Keratinocyte (primary cell): ENCODE results near the gene CCL28. TPM values are rescaled to one million over a fixed set of nuclear protein-coding genes. Genes with fewer than 3 reads are reported as not detected.

Source experiments
- DNase-seq: peaks from one replicate; pipeline ENCODE4 v3.0.0-alpha.2; 2011; ENCODE audit warnings: low read depth, missing footprints, low spot score
- FAIRE-seq: peaks from 2 replicates; lab custom pipeline; 2011; peaks lifted over from hg19 to GRCh38; lab: Jason Lieb, UNC
- H2AFZ ChIP-seq: 2 replicates; pipeline ENCODE4 v1.6.0; 2012; ENCODE audit warnings: low read length, control low read depth, inconsistent platforms; ENCODE audit not compliant: control insufficient read depth
- H3K27ac ChIP-seq: 2 replicates; pipeline ENCODE4 v1.5.1; 2011; ENCODE audit warnings: low read length; ENCODE audit not compliant: control insufficient read depth, insufficient read depth
- H3K27me3 ChIP-seq: 3 replicates; pipeline ENCODE4 v1.6.0; 2011; ENCODE audit warnings: low read length; ENCODE audit not compliant: control insufficient read depth, insufficient read depth; ENCODE audit errors: extremely low read depth
- H3K36me3 ChIP-seq, 2 experiments: 2 replicates in 1 of 2; 3 replicates in 1 of 2; pipeline ENCODE4 v1.5.1; 2011; ENCODE audit warnings: low read length in 2 of 2, mild to moderate bottlenecking in 1 of 2; ENCODE audit not compliant: control insufficient read depth in 2 of 2, insufficient read depth in 2 of 2; ENCODE audit errors: extremely low read depth in 1 of 2
- H3K4me1 ChIP-seq: 3 replicates; pipeline ENCODE4 v1.5.1; 2011; ENCODE audit warnings: low read length; ENCODE audit not compliant: control insufficient read depth, insufficient read depth; ENCODE audit errors: extremely low read depth
- H3K4me2 ChIP-seq: 3 replicates; pipeline ENCODE4 v1.6.0; 2011; ENCODE audit warnings: low read depth, low read length; ENCODE audit not compliant: control insufficient read depth, insufficient read depth; ENCODE audit errors: extremely low read depth
- H3K4me3 ChIP-seq, 3 experiments: fragments of 200-600 bp in 1 of 3; sonication (generic) in 1 of 3; 2 replicates in 2 of 3; 3 replicates in 1 of 3; pipeline ENCODE4 v1.5.1; 2011 to 2016; ENCODE audit warnings: low read length in 3 of 3, mild to moderate bottlenecking in 3 of 3, control low read depth in 2 of 3, inconsistent platforms in 1 of 3, low read depth in 1 of 3, mixed read lengths in 1 of 3, mixed run types in 1 of 3, moderate library complexity in 1 of 3; ENCODE audit not compliant: control insufficient read depth in 2 of 3, insufficient read depth in 2 of 3; ENCODE audit errors: extremely low read depth in 1 of 3
- H3K79me2 ChIP-seq: 2 replicates; pipeline ENCODE4 v1.6.0; 2012; ENCODE audit warnings: low read length; ENCODE audit not compliant: control insufficient read depth, insufficient read depth
- H3K9ac ChIP-seq: 3 replicates; pipeline ENCODE4 v1.6.0; 2011; ENCODE audit warnings: low read length; ENCODE audit not compliant: control insufficient read depth, insufficient read depth; ENCODE audit errors: extremely low read depth
- H3K9me1 ChIP-seq: 3 replicates; pipeline ENCODE4 v1.6.0; 2011; ENCODE audit warnings: low read length; ENCODE audit not compliant: control insufficient read depth, insufficient read depth; ENCODE audit errors: extremely low read depth
- H3K9me3 ChIP-seq: 2 replicates; pipeline ENCODE4 v1.5.1; 2012; ENCODE audit warnings: low read depth, low read length; ENCODE audit not compliant: control insufficient read depth
- H4K20me1 ChIP-seq: 3 replicates; pipeline ENCODE4 v1.6.0; 2011; ENCODE audit warnings: low read length; ENCODE audit not compliant: control insufficient read depth, insufficient read depth; ENCODE audit errors: extremely low read depth
- CTCF ChIP-seq, 3 experiments: IDR thresholded peaks in 1 of 3; conservative IDR thresholded peaks in 1 of 3; optimal IDR thresholded peaks in 1 of 3; 2 replicates in 2 of 3; 3 replicates in 1 of 3; pipeline versions ENCODE3 to v1.5.1; 2011; ENCODE audit warnings: low read length in 3 of 3, mild to moderate bottlenecking in 3 of 3, moderate library complexity in 2 of 3, control low read depth in 1 of 3, inconsistent platforms in 1 of 3; ENCODE audit not compliant: insufficient read depth in 2 of 3; ENCODE audit errors: extremely low read depth in 1 of 3
- EZH2 ChIP-seq: IDR thresholded peaks from one replicate; pipeline ENCODE4 v1.6.1; 2012; ENCODE audit warnings: inconsistent platforms, mild to moderate bottlenecking, low read length, moderate library complexity
- dilution Hi-C: fragments of 300-500 bp; cut with MboI; formaldehyde crosslinking; loops from one replicate; pipeline ENCODE4 v1.7.0; 2020; ENCODE audit warnings: low sequenced_read_pairs; ENCODE audit not compliant: extremely low pct_ligation_motif_present
- polyA plus RNA-seq, 5 experiments: library from polyadenylated mRNA; depleted of rRNA in 3 of 5; stranded (reverse) in 3 of 5; stranded (forward) in 1 of 5; unstranded in 1 of 5; fragments of >200 nt; gene quantifications; 1 replicate in 1 of 5; 2 replicates in 3 of 5; 3 replicates in 1 of 5; pipeline versions ENCODE4 v1.2.1 to v1.2.3, GENCODE V29; 2011 to 2012; ENCODE audit warnings: missing spikeins in 2 of 5, low read depth in 1 of 5, low replicate concordance in 1 of 5

The CCL28 gene
- polyA plus RNA-seq, 1 donor (not counting 4 experiments of a cell fraction or from before 2014, with no cell fraction given): 1.9 TPM

DNA sequence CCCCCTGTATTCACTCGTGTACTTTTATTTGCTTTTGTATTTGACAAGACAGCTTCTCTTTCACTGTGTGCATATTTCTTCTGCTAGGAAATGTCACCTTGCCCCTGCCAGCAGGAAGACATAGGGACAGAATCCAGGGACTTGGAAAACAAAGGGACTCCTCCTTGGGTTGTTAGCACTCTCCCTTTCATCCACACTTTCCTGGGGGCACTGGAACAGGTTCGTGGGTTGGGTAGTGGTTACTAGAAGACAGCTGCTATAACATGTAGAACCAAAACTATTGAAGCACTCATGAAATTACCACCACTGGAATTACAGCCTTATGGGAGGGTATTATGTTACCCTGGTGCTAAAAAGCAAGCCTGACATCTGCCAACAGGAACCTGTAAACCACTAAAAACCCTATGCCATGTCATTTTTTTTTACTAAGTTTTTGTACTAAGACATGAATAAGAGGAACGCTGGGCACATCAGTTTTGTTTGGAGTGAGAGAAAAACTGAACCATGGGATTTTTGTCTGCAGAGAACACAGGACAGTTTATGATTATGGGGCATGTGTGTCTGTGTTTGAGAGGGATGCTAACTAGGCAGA is 4.7 kb upstream of the CCL28 start:
- Histone ChIP-seq H3K9me3 (no peaks in the 10 kb centered on the region), H3K9me1 (no peaks in the 10 kb centered on the region), H3K79me2 (no peaks in the 10 kb centered on the region), H2AFZ (no peak overlapping the region), H3K27me3 (no peaks in the 10 kb centered on the region), H4K20me1 (no peaks in the 10 kb centered on the region), H3K4me2 (no peak overlapping the region), H3K36me3 (no peaks in the 10 kb centered on the region), H3K4me3 (no peak overlapping the region), H3K9ac (no peak overlapping the region), H3K27ac (no peak overlapping the region), H3K4me1 (peaks cover 5% of the 10 kb centered on the region)
- TF ChIP-seq EZH2: no peak
- no peak for TF ChIP-seq CTCF (optimal IDR thresholded peaks at IDR 0.05 in 1 of 3, IDR thresholded peaks at IDR 0.05 in 1 of 3, conservative IDR thresholded peaks at IDR 0.05 in 1 of 3; ENCODE audit: extremely low read depth in 1 of 3, insufficient read depth in 2 of 3, low read length in 3 of 3)
- dilution Hi-C loops: no loop called here
- FAIRE-seq (no peak), DNase-seq (no peak)

DNA sequence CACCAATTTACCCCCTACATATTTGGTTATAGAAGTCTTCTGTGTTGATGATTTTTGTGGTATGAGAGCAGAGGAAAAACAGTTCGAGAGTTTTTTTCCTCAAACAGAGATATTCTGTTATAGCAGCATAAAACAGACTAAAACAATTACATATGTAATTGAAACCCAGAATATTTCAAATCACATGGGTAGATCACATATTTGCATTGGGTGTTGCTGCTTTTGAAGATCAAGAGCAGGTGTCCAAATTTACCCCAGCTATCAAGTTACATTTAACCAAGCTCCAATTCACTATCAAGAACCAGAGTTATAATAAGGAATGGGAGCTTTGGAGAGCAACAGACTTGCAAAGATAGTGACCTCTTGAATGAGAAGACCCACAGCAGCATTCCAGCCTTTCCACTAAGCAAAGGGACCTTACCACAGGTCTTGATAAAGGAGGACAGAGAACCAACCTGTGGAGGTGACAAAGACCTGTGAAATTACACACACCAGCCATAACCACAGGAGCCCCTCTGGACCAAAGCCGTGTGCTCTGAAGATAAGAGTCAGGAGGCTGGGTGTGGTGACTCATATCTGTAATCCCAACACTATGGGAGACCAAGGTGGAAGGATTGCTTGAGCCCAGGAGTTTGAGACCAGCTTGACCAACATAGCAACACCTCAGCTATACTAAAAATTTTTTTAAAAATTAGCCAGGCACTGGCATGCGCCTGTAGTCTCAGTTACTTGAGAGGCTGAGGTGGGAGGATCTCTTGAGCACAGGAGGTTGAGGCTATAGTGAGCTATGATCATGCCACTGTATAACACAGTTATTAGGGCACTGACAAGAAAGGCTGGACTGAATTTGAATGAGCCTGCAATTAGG is 4.0 kb upstream of the CCL28 start:
- FAIRE-seq (no peak), DNase-seq (no peak)
- Histone ChIP-seq H3K27me3 (no peaks in the 10 kb centered on the region), H3K9ac (no peak overlapping the region), H3K27ac (no peak overlapping the region), H3K79me2 (no peaks in the 10 kb centered on the region), H3K36me3 (no peaks in the 10 kb centered on the region), H3K4me2 (no peak overlapping the region), H3K9me3 (no peaks in the 10 kb centered on the region), H3K4me1 (no peaks in the 10 kb centered on the region), H3K4me3 (no peak overlapping the region), H4K20me1 (no peaks in the 10 kb centered on the region), H2AFZ (no peak overlapping the region), H3K9me1 (no peaks in the 10 kb centered on the region)
- dilution Hi-C loops: no loop called here
- TF ChIP-seq EZH2: no peak
- TF ChIP-seq CTCF (optimal IDR thresholded peaks at IDR 0.05 in 1 of 3, IDR thresholded peaks at IDR 0.05 in 1 of 3, conservative IDR thresholded peaks at IDR 0.05 in 1 of 3; ENCODE audit: extremely low read depth in 1 of 3, insufficient read depth in 2 of 3, low read length in 3 of 3): no peak
